Measurements from ENCODE around the gene ATP5PB.
A peak's percentile ranks its signal among the peaks of the same experiment; 100 is the strongest.

The ATP5PB gene

GRCh38 chr1:111448918-111449702 is at the start of gene ATP5PB, which contains the start of gene WDR77:
ATP5PB (plus strand) TSS chr1:111449464; CDS start chr1:111449542, 78 bp downstream.
WDR77 (minus strand) TSS chr1:111449256; CDS start chr1:111449169, 87 bp downstream.
- peak; percentile 87 for DNase-seq

- DNase-seq: peak; percentile 27
These were observed 49.3 kb upstream of the ATP5PB start for GRCh38 chr1:111399792-111400610.

- DNase-seq: peak; percentile 20
These were observed 47.2 kb upstream of the ATP5PB start for GRCh38 chr1:111402083-111402482.

- DNase-seq: no peak
These were observed 44.7 kb upstream of the ATP5PB start for GRCh38 chr1:111404588-111404987.

GRCh38 chr1:111406321-111406768 is 42.9 kb upstream of the ATP5PB start:
- DNase-seq: peak; percentile 40

GRCh38 chr1:111407301-111407700 is 42.0 kb upstream of the ATP5PB start:
- DNase-seq: no peak

- no peak for DNase-seq
These were observed 36.4 kb upstream of the ATP5PB start for GRCh38 chr1:111412839-111413238.

GRCh38 chr1:111414756-111415155 is 34.5 kb upstream of the ATP5PB start:
- no peak for DNase-seq

GRCh38 chr1:111415461-111415860 is 33.8 kb upstream of the ATP5PB start:
- DNase-seq: no peak

GRCh38 chr1:111417755-111418154 is 31.5 kb upstream of the ATP5PB start:
- DNase-seq: no peak

GRCh38 chr1:111419037-111419436 is 30.2 kb upstream of the ATP5PB start:
- DNase-seq: no peak

- no peak for DNase-seq
These were observed 28.9 kb upstream of the ATP5PB start for GRCh38 chr1:111420377-111420776.

- DNase-seq: no peak
These were observed 26.5 kb upstream of the ATP5PB start for GRCh38 chr1:111422546-111423391.

- DNase-seq: no peak
These were observed 25.0 kb upstream of the ATP5PB start for GRCh38 chr1:111424281-111424680.

- no peak for DNase-seq
These were observed 12.5 kb upstream of the ATP5PB start for GRCh38 chr1:111436726-111437125.

GRCh38 chr1:111439461-111440351 is 9.6 kb upstream of the ATP5PB start:
- DNase-seq: no peak

GRCh38 chr1:111441573-111442192 is 7.6 kb upstream of the ATP5PB start:
- peak; percentile 69 for DNase-seq

GRCh38 chr1:111442457-111442856 is 6.8 kb upstream of the ATP5PB start:
- no peak for DNase-seq

GRCh38 chr1:111444031-111444430 is 5.2 kb upstream of the ATP5PB start:
- DNase-seq: no peak

GRCh38 chr1:111446546-111446945 is 2.7 kb upstream of the ATP5PB start:
- DNase-seq: no peak

All from activated naive CD4-positive, alpha-beta T cell treated with anti-CD3 and anti-CD28 coated beads, Interleukin-2, amount 50 U/mL, for 16 hours (primary cell).